ENCODE measurements around the gene C16orf89.

GRCh38 chr16:5069854-5070253 lies 4.1 kb upstream of the C16orf89 start:
- TF ChIP-seq EZH2 (IDR thresholded peaks at IDR 0.05; ENCODE audit: insufficient read depth, low read length) (no peak), CTCF (IDR thresholded peaks at IDR 0.05; ENCODE audit: insufficient read depth, low read depth, low read length) (no peak)
